Endothelial cell of hepatic sinusoid (primary cell): ENCODE data around the gene LRRC3.

ENCODE experiments used
- in situ Hi-C: cut with HindIII; loops from 2 replicates; pipeline ENCODE4 v1.10.0; 2017; ENCODE audit warnings: low sequenced_read_pairs

The LRRC3 gene

DNA sequence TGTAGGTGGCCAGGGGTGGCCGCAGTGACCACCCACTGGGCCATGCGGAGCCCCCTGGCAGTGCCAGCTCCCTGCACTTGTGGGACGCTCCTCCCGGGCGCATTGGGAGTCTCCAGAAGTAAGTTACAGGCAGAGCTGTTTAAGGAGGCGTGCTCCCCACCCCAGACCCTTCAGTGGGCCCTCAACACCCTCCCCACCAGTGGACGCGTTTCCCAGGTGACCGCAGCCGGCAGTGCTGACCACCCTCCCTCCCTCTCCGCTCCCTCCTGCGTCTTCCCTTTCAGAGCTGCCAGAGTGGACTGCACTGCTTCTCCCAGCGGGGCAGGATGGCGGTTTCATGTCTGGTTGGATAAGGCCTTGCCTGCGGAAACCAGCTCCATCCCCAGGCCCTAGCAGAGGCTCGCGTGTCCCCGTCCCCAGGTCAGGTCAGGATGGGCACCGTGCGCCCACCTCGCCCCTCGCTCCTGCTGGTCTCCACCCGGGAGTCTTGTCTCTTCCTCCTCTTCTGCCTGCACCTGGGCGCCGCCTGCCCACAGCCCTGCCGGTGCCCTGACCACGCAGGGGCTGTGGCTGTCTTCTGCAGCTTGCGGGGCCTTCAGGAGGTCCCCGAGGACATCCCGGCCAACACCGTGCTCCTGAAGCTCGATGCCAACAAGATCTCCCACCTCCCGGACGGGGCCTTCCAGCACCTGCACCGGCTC is 1.1 kb downstream of the LRRC3 start:
- in situ Hi-C loops = no loop called here

DNA sequence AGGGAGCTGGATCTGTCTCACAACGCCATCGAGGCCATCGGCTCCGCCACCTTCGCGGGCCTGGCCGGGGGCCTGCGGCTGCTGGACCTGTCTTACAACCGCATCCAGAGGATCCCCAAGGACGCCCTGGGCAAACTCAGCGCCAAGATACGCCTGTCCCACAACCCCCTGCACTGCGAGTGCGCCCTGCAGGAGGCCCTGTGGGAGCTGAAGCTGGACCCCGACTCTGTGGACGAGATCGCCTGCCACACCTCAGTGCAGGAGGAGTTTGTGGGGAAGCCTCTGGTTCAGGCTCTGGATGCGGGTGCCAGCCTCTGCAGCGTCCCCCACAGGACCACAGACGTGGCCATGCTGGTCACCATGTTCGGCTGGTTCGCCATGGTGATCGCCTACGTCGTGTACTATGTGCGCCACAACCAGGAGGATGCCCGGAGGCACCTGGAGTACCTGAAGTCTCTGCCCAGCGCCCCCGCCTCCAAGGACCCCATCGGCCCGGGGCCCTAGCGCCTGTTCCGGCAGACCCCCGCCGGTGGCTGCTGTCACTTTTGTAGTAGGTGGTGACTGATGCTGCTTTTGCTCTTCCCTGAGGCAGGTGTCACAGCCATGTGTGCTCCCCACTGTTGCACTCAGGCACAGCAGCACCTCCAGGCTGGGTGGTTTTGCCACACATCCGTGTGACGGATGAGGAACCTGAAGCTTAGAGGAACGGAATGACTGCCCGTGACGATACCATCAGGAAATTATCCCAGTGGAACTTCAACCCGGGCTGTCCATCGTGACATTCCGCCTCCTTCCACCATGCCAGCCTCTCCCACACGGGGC is 1.8 kb downstream of the LRRC3 start:
- in situ Hi-C loops = no loop called here

DNA sequence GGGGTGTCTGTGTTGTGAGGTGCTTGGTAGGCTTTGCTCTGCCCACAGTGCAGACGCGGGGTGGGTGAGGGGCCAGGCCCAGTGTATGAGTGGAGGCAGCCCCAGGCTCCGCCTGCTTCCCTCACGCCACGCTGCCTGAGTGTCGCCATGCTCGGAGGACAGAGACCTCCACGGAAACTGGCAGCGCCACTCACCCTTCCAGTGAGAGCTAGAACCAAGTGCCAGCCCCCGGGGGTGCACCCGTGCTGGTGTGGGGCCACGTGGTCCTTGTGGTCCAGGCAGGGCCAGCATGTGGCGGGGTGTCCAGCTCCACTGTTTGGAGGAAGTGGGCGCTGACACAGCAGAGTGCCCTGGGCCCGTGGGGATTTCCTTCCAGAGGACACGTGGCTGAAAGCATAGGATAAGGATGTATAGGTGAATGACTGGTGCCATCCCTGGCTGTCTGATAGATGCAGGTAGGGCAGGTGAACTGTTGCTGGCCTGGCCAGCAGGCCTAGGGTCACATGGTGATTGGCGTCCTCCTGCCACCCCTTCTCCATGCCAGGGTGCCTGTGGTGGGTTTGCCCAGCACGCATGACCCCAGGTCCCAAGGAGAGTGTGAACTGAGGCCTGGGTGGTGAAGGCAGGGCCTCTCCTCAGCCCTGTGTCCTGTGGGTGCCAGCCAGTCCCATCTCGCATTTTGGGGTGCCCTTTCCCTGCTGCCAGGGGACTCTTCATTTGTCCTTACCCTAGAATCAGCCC is 3.8 kb downstream of the LRRC3 start:
- in situ Hi-C loops = no loop called here

DNA sequence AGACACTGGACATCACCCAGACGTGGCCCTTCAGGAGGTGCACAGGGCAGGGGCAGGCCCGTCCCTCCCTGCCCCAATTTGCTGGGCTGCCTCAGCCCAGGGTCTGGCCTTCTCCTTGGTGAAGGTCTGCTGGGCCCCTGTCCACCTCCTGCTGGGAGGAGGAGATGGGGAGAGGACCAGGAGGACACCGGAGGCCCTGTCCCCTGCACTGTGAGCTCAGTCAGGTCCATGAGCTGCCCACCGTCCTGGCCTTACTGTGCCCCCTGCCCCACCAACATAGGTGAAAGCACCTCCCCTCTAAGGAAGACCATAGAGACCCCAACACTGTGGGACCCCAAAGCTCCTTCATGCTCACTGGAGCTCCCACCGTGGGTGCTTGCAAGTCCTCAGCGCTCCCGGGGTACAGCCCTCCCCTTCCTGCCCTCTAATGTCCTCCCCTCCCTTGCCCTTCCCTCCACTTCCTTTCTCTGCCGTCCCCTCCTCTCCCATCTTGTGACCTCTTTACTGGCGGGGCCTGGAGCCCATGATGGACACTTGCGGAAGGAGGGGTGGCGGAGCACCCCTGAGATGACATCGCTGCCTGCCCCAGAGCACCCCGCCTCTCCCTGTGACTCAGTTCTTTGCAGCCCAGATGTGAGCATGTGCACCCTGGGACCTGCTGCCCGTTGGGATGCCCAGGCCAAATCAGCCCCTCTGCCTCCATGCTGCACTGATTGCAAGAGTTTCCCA is 4.6 kb downstream of the LRRC3 start:
- in situ Hi-C loops = no loop called here

DNA sequence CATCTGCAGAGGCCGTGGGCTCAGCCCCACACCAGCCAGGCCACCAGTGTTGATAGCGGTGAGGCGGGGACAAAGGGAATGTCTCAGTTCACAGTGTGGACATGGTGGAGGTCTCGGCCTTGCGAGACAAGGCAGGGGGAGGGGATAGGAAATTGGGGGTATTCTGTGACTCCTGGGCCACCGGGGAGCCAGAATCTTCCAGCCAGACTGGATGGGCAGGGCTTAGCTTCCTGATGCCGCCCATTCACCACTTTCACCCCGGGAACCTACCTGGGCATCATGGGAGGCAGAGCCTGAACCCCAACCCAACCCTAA is 5.1 kb downstream of the LRRC3 start:
- in situ Hi-C loops = no loop called here

DNA sequence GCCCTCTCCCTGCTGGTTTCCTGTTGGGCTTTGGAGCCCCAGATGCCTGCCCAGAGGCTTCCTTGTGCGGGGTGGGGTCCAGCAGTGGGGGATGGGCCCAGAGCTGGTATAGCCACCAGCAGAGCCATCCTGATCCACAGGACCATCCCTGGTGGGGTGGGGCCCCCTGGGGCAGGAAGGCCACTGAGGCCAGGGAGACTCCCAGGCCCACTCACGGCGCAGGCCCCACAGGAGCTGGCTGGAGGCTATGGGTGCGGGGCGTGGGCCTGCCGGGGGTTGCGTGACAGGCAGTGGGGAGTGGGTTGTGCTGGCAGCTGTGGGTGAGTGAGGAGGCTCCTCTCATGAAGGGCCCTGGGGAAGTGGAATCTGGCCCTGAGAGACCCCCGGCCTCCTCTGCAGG is 5.7 kb downstream of the LRRC3 start:
- in situ Hi-C loops = no loop called here

DNA sequence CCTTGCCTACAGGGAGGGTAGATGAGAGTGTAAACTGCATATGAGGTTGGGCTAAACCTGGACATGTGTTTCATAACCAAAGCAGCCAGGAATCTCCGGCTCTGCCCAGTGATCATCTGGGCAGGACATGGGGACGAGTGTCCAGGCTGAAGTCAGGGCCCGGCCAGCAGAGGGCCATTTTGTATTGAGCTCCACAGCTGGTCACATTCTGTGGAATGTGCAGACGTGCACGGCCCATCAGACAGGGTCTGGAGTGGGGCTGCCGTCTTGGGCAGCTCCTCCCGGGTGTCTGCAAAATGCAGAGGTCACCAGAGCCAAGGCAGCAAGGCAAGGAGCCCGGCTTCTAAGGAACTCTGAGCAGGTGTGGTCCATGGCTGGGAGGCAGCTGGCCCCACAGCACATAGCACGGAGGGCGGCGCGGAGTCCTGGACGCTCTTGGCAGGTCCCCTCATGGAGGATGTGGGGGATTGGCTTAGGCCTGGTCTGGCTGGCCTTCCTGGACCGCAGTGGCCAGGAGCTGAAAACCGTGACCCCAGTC is 6.2 kb downstream of the LRRC3 start:
- in situ Hi-C loops = no loop called here

DNA sequence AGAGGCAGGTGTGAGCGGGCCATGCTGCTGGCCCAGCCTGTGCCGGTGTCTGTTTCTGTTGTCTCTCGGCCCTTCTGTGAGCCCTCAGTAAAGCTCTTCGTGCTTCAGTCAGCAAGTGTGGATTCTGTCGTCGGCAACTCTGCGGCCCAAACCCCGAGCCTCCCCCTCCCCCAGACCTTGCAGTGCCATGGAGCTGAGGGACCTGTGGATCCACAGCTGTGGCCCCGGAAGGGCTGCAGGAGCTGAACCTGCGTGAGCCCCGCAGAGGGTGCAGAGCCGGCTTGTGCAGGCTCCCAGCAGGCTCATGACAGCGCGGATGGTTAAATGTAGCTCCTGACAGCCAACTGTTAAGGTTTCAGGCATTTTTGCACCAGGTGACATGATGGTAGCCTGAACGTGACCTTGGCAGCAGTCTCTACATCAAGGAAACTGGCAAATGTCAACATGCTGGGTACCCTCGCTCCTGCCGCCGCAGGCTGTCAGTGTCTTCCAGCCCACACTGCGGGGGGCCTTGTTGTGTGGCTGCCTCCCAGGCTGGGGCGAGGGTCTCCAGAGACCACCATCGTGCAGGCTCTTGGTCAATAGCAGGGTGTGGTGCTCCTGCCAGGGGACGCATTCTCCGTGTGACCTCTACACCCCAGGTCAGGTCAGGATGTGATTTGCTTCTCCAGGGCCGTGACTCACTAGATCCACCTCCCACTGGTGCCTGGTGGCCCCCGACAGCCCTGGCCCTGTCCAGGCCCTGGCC is 7.0 kb downstream of the LRRC3 start:
- in situ Hi-C loops = no loop called here

DNA sequence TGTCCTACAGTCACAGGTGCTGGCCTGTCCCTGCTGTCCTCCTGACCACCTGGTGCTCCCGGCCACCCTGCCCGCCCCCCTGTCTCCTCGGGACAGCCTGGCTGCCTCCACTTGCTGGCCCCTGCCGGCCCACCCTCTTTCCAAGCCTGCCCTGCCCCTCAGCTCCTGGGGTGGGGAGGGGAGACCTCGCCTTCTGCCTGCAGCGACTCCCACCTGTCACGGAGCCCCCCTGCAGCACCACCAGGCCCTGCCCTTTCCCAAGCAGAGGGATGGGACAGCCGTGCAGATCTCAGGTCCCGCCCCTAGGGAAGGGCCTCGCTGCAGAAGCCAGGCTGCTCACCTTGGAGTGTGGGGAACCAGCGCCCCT is 7.5 kb downstream of the LRRC3 start:
- in situ Hi-C loops = no loop called here

DNA sequence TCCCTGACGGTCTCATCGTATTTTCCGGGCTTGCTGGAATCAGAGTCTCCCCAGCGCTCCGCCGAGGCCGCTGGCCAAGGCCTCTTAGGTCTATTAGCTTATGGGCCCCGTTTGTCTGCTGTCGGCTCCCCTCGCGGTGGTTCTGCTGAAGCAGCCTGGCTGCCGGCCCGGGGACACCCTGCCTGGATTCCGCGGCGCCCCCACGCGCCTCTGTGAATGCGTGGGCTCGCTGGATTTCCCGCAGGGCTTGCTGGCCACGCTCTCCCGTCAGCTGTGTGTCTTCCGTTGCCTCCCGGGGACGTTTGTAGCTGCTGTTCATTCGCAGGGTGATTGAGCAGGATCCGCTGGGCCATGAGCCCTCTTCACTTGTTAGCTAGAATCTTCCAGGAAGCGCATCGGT is 8.4 kb downstream of the LRRC3 start:
- in situ Hi-C loops = no loop called here

DNA sequence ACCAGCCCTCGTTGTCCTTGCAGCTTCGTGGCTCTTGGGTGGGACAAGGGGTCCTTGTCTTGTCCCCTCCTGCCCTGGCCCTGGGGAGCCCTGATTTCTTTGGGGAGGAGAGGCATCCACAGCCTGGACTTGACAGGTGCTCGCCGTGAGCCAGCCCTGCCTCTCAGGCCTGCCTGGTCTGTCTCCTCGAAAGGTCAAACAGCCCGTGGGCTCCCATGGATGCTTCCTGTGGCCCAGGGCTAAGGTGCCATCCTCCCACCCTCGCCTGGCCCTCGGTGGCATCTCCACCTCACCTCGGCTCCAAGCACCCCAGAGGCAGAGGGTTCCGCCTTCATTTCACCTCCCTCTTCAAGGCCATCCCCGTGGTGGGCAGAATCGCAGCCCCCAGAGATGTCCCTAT is 9.0 kb downstream of the LRRC3 start:
- in situ Hi-C loops = no loop called here

DNA sequence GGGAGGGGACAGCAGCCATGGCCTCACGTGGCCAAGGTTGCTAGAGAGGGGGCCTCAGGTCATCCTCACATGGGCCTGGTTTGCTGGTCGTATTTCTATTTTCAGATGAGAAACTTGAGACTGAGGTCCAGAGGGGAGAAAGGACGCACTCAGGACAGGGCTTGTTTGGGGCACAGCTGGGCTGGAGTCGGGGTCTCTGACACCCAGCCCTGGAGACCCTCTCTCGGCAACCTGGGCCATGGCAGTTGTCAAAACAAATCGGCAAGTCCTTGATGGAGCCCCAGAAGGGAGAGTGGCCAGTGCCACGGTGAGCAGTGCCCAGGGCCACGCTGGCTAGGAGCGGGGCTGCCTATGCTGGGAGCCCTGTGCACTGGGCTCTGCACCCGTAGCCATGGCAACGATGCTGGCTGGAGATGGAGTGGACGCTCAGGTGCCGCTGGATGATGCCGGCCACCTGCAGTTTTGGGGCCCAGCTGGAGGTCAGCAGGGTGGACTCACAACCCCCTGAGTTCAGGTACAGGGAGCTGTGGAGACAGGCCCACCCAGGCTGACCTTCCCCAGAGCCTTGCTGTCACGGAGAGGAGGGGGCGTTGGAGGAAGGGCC is 11.1 kb downstream of the LRRC3 start:
- in situ Hi-C loops = no loop called here

DNA sequence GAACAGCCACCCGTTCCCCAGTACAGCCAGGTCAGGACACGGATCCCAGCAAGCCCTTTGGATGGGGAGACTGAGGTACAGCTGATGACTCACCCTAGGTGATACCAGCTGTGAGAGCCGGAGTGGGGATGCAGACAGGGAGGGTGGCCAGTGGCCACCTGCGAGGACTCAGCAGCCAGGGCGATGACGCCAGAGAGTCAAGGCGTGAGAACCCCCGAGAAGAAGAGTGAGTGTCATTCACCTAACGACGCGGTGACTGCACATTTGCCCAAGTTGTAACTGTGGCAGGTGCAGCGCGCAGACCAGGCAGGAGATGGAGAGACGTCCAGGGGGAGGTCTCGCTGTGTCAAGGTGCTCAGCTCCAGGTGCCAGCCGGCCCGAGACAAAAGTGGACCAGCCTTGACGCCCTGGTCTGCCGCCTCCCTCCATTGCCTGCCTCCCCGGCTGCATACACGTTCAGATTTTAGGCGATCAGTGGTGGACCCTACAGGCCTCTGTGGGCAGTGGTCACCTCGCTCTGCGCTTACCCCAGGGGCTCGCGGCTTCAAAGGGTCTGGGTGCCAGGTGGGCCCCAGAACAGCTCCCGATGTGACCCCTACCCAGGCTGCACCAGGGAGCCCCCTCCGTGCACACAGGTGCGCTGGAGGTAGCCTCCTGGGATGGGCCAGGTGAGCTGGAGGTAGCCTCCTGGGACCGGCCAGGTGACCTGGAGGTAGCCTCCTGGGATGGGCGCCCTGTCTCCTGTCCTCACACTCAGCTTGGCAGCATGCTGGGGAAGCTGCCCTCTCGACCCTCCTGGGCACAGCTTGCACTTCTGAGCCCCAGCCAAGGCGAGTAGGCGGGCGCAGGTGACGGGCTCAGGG is 11.9 kb downstream of the LRRC3 start:
- in situ Hi-C loops = no loop called here

DNA sequence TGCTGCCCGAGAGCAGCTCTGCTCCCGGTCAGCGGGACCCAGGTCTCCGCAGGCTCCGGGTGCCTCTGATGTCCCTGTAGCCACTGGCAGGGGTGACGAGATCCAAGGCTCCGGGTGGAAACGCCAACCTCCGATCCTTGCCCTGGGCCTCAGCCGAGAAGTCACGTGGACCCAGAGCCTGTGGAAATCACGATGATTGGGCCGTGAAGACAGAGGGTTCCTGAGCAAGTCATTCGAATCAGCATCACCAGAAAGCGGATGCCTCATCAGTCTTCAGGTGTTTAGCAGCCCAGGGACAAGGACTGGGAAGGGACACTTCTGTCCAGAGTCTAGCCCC is 12.5 kb downstream of the LRRC3 start:
- in situ Hi-C loops = no loop called here

DNA sequence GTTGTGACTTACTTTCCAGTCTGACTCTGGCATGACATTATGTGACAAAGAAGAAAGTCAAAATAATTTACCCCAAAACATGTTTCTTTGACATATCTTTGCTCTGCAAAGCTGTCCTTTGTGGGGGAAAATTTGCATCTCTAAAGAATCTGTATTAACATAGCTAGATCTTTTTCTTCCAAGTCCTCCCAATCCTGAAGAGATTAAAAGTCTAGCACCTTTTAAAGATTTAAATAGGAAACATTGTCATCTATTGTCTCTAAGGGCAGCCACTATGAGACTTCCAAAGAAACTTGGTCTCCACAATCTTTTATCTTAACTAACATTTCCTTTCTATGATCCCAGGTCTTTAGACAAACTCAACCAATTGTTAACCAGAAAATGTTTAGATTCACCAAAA is 16.0 kb downstream of the LRRC3 start:
- in situ Hi-C loops = no loop called here

DNA sequence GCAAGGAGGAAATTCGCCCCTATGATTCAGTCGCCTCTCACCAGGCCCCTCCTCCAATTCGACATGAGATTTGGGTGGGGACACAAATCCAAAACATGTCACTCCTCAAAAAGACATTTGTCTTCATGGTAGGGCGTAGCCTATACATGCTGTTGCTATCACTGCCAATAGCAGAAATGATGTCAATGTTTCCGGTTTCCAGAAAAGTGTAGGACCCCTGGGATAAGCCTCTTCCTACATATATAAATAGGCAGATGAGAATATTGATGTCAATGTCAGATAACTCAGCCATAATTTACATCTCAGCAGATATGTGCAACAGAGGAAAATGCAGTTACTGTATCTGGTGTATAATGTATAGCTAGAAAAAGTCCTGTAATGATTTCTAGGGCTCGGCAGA is 16.7 kb downstream of the LRRC3 start:
- in situ Hi-C loops = no loop called here

DNA sequence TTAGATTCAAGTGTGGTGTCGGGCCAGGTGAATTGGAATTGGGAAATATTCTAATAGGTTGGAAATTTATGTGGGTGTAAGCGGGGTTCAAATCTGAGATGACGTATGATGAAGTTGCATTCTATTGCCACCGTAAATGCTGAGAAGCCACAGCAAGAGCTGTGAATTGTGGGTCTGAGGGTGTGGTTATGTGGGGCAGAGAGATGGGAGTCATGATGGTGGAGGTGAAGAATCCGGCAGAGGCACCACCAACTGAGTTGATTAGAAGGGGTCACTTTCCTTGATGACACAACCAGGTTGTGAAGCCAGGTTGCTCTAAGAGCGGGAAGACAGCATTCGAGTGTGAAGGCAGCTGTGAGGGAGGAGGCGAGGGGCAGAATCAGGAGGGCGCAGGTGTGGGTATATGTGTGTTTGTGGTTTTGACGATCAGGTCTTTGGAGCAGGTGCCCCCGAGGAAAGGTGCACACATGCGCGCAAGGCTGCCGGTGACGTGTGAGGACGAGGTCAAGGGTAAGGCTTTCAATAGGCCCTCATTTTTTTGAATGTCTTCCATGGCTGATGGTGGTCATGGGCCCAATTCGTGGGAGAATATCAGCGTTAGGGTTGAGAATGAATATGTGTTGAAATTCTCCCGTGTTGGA is 18.7 kb downstream of the LRRC3 start:
- in situ Hi-C loops = no loop called here

DNA sequence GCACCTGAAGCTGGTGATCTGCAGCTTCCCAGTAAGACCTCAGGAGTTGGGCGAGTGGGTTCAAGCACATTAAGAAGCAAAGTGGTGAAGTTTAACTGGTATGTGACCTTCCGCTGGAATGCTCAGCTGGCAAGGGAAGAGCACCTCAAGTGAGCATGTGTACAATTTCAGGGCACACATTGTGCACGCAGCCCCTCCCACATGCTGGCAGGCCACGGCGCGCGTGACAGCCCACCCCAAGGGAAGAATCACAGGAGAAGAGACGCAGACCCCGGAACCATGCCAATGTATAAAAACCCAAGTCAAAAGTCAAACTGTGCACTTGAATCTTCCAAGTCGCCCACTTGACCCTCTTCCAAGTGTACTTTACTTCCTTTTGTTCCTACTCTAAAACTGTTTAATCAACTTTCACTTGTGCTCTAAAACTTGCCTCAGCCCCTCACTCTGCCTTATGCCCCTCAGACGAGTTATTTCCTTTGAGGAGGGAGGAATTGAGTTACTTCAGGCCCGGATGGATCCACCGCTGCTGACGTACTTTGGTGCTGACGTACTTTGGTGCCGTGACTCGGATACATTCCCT is 20.0 kb downstream of the LRRC3 start:
- in situ Hi-C loops = loop anchor here (25.0 kb wide), 1 partner anchor 88 kb away; no protein-coding TSS in a partner anchor
